ENCODE measurements around the gene ZAP70. TPM values are rescaled to one million over a fixed set of nuclear protein-coding genes. Genes with fewer than 3 reads are reported as not detected.

Gene ZAP70
- total RNA-seq, 1 donor from 2014 or later = 10.2 TPM

GRCh38 chr2:97718942-97719341, 5.6 kb downstream of the ZAP70 start:
- intact Hi-C loops (cut with DNase I) = no loop called here
- Histone ChIP-seq H3K27ac (no peak overlapping the region), H3K4me1 (no peaks in the 10 kb centered on the region), H3K9me3 (no peaks in the 10 kb centered on the region), H3K36me3 (no peaks in the 10 kb centered on the region), H3K4me3 (no peak overlapping the region), H3K27me3 (peaks cover 3% of the 10 kb centered on the region)
- peak; percentile 25 for DNase-seq
- ATAC-seq = no peak
- TF ChIP-seq CTCF (IDR thresholded peaks at IDR 0.05) = no peak

GRCh38 chr2:97719362-97720155, 6.2 kb downstream of the ZAP70 start:
- H3K4me3 ChIP-seq = no peak overlapping the region
- H3K9me3 ChIP-seq = no peaks in the 10 kb centered on the region
- no peak for ATAC-seq
- H3K4me1 ChIP-seq = no peaks in the 10 kb centered on the region
- H3K27ac ChIP-seq = no peak overlapping the region
- DNase-seq = no peak
- peaks cover 7% of the 10 kb centered on the region for H3K27me3 ChIP-seq
- TF ChIP-seq CTCF (IDR thresholded peaks at IDR 0.05) = no peak
- H3K36me3 ChIP-seq = no peaks in the 10 kb centered on the region
- intact Hi-C loops (cut with DNase I) = no loop called here

- Histone ChIP-seq H3K27me3 (peaks cover 7% of the 10 kb centered on the region), H3K4me1 (no peaks in the 10 kb centered on the region), H3K27ac (no peak overlapping the region), H3K4me3 (no peak overlapping the region), H3K36me3 (no peaks in the 10 kb centered on the region), H3K9me3 (no peaks in the 10 kb centered on the region)
- TF ChIP-seq CTCF (IDR thresholded peaks at IDR 0.05) = no peak
- DNase-seq (no peak), ATAC-seq (no peak)
- intact Hi-C loops (cut with DNase I) = no loop called here
These were observed 7.4 kb downstream of the ZAP70 start for GRCh38 chr2:97720746-97721145.

- no peak overlapping the region for H3K4me3 ChIP-seq
- intact Hi-C loops (cut with DNase I) = no loop called here
- ATAC-seq = no peak
- H3K27ac ChIP-seq = no peak overlapping the region
- H3K27me3 ChIP-seq = peaks cover 7% of the 10 kb centered on the region
- H3K36me3 ChIP-seq = no peaks in the 10 kb centered on the region
- no peaks in the 10 kb centered on the region for H3K9me3 ChIP-seq
- TF ChIP-seq CTCF (IDR thresholded peaks at IDR 0.05) = no peak
- H3K4me1 ChIP-seq = no peaks in the 10 kb centered on the region
- no peak for DNase-seq
These were observed 8.9 kb downstream of the ZAP70 start for GRCh38 chr2:97722227-97722626.

GRCh38 chr2:97723156-97724072, 10.0 kb downstream of the ZAP70 start:
- intact Hi-C loops (cut with DNase I) = no loop called here
- peaks cover 7% of the 10 kb centered on the region for H3K27me3 ChIP-seq
- no peak for TF ChIP-seq CTCF (IDR thresholded peaks at IDR 0.05)
- no peaks in the 10 kb centered on the region for H3K36me3 ChIP-seq
- H3K4me1 ChIP-seq = no peaks in the 10 kb centered on the region
- DNase-seq (peak; percentile 33), ATAC-seq (no peak)
- no peak overlapping the region for H3K27ac ChIP-seq
- H3K9me3 ChIP-seq = no peaks in the 10 kb centered on the region
- no peak overlapping the region for H3K4me3 ChIP-seq

All from upper lobe of right lung (tissue), 1 donor.